Esophagus muscularis mucosa (tissue), 4 donors: ENCODE results near the gene ECT2. TPM values are rescaled to one million over a fixed set of nuclear protein-coding genes. Genes with fewer than 3 reads are reported as not detected.

ENCODE experiments used
- DNase-seq: peaks from one replicate; pipeline ENCODE4 v3.0.0-alpha.2; 2017; ENCODE audit errors: extremely low spot score
- H3K27ac ChIP-seq, 4 donors: fragments of 200-600 bp; sonication (generic); replicated peaks in 1 of 4; 1 replicate in 3 of 4; 2 replicates in 1 of 4; pipeline ENCODE4 v1.5.1; 2016 to 2019; ENCODE audit warnings: mild to moderate bottlenecking in 1 of 4
- H3K27me3 ChIP-seq, 4 donors: fragments of 200-600 bp; sonication (generic); one replicate each; pipeline versions ENCODE4 v1.5.1 to v1.6.0; 2016 to 2019
- H3K36me3 ChIP-seq, 4 donors: fragments of 200-600 bp; sonication (generic); one replicate each; pipeline ENCODE4 v1.5.1; 2016 to 2019
- H3K4me1 ChIP-seq, 4 donors: fragments of 200-600 bp; sonication (generic); one replicate each; pipeline ENCODE4 v1.5.1; 2016 to 2019
- H3K4me3 ChIP-seq, 4 donors: fragments of 200-600 bp; sonication (generic); 1 replicate in 2 of 4; 2 replicates in 2 of 4; pipeline ENCODE4 v1.5.1; 2016 to 2019; ENCODE audit warnings: mild to moderate bottlenecking in 4 of 4, moderate library complexity in 1 of 4
- H3K9me3 ChIP-seq, 4 donors: fragments of 200-600 bp; sonication (generic); 1 replicate in 3 of 4; 2 replicates in 1 of 4; pipeline ENCODE4 v1.5.1; 2016 to 2019
- EP300 ChIP-seq: sonication (generic); formaldehyde crosslinking; IDR thresholded peaks from one replicate; pipeline ENCODE4 v1.6.1; 2017; ENCODE audit warnings: antibody characterized with exemption
- POLR2A ChIP-seq: fragments of 450-650 bp; IDR thresholded peaks from one replicate; pipeline ENCODE4 v1.6.1; 2017; ENCODE audit warnings: antibody characterized with exemption, moderate library complexity, mild to moderate bottlenecking, low read depth
- POLR2AphosphoS5 ChIP-seq, 2 donors: sonication (generic); formaldehyde crosslinking; IDR thresholded peaks; one replicate each; pipeline ENCODE4 v1.6.1; 2017; ENCODE audit warnings: antibody characterized with exemption in 2 of 2
- WGBS: methylation state at CpG from one replicate; pipeline ENCODE4 v1.1.5; 2018; 5-methylcytosine and 5-hydroxymethylcytosine counted together
- intact Hi-C: fragments of 100-400 bp; cut with DNase I; formaldehyde crosslinking; loops from one replicate; pipeline ENCODE4 v1.15.1; 2023
- total RNA-seq, 4 donors: library from RNA; depleted of rRNA; stranded (reverse); fragments of >200 nt; gene quantifications; one replicate each; pipeline versions ENCODE4 v1.1.0 to v1.2.1, GENCODE V29; 2016
- TF ChIP-seq, protein P1 (sequence below), 3 experiments: fragments of 200-600 bp in 2 of 3; fragments of 450-650 bp in 1 of 3; sonication (generic) in 2 of 3; IDR thresholded peaks; one replicate each; pipeline ENCODE4 v1.5.1; 2017 to 2019; ENCODE audit warnings: antibody characterized with exemption in 3 of 3, mild to moderate bottlenecking in 2 of 3, moderate library complexity in 1 of 3

Gene ECT2
- total RNA-seq, 4 donors from 2014 or later = 7.3 to 8.7 (median 7.9) TPM

- TF ChIP-seq, protein P1, sequence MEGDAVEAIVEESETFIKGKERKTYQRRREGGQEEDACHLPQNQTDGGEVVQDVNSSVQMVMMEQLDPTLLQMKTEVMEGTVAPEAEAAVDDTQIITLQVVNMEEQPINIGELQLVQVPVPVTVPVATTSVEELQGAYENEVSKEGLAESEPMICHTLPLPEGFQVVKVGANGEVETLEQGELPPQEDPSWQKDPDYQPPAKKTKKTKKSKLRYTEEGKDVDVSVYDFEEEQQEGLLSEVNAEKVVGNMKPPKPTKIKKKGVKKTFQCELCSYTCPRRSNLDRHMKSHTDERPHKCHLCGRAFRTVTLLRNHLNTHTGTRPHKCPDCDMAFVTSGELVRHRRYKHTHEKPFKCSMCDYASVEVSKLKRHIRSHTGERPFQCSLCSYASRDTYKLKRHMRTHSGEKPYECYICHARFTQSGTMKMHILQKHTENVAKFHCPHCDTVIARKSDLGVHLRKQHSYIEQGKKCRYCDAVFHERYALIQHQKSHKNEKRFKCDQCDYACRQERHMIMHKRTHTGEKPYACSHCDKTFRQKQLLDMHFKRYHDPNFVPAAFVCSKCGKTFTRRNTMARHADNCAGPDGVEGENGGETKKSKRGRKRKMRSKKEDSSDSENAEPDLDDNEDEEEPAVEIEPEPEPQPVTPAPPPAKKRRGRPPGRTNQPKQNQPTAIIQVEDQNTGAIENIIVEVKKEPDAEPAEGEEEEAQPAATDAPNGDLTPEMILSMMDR (IDR thresholded peaks at IDR 0.05) = no peak
- no peak for TF ChIP-seq EP300
- no peak for TF ChIP-seq POLR2A
- no peak for TF ChIP-seq POLR2AphosphoS5 (IDR thresholded peaks at IDR 0.05)
Observed at GRCh38 chr3:172804323-172804722, 53.8 kb downstream of the ECT2 start.

GRCh38 chr3:172808969-172809546 lies 58.5 kb downstream of the ECT2 start:
- WGBS = 58% methylated on average over 4 of the region's 4 CpGs
- TF ChIP-seq POLR2AphosphoS5 (IDR thresholded peaks at IDR 0.05) (no peak), POLR2A (no peak)
- TF ChIP-seq, protein P1 (IDR thresholded peaks at IDR 0.05) = peak in 2 of 3 experiments; percentile 24 to 30
- H3K9me3 ChIP-seq = no peaks in the 10 kb centered on the region
- peaks cover 0 to 17% (median 8%) of the 10 kb centered on the region in 4 donors for H3K36me3 ChIP-seq
- H3K27me3 ChIP-seq = no peaks in the 10 kb centered on the region
- no peak overlapping the region for H3K4me3 ChIP-seq
- no peaks in the 10 kb centered on the region for H3K4me1 ChIP-seq
- no peak for DNase-seq
- no peak overlapping the region for H3K27ac ChIP-seq
- intact Hi-C loops = no loop called here

More at GRCh38 chr3:172804323-172804722, 53.8 kb downstream of the ECT2 start:
- Histone ChIP-seq H3K27me3 (no peaks in the 10 kb centered on the region), H3K9me3 (no peaks in the 10 kb centered on the region), H3K4me3 (no peak overlapping the region), H3K4me1 (no peaks in the 10 kb centered on the region), H3K27ac (no peak overlapping the region), H3K36me3 (peaks cover 0 to 17% (median 8%) of the 10 kb centered on the region in 4 donors)
- intact Hi-C loops = no loop called here
- no peak for DNase-seq
- WGBS = 97% methylated on average over 1 of the region's 1 CpG

DNA sequence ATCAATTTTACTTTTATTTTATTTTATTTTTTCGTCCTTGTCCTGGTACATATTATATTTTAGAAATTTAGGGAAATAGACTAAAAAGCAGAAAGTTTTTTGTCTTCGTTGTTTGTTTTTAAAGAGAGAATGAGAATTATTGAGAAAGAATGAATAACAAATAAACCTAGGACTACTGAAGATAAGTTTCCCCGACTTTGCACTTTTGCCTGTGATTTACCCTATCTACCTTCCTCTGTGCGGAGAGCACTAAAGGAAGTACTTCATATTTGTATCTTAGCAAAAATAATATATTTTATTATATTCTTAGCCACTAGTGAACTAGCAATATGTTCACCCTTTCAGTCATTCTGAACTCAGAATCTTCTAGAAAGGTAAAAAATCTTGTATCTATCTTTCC lies 60.6 kb downstream of the ECT2 start:
- no peak overlapping the region for H3K4me3 ChIP-seq
- H3K4me1 ChIP-seq = no peaks in the 10 kb centered on the region
- WGBS = 93% methylated on average over 4 of the region's 4 CpGs
- peaks cover 0 to 15% (median 5%) of the 10 kb centered on the region in 4 donors for H3K36me3 ChIP-seq
- DNase-seq = no peak
- intact Hi-C loops = no loop called here
- H3K27me3 ChIP-seq = no peaks in the 10 kb centered on the region
- TF ChIP-seq EP300 = no peak
- TF ChIP-seq POLR2AphosphoS5 (IDR thresholded peaks at IDR 0.05) = no peak
- TF ChIP-seq, protein P1 (IDR thresholded peaks at IDR 0.05) = no peak
- TF ChIP-seq POLR2A = no peak
- H3K27ac ChIP-seq = no peak overlapping the region
- no peaks in the 10 kb centered on the region for H3K9me3 ChIP-seq

- H3K9me3 ChIP-seq = no peaks in the 10 kb centered on the region
- no peaks in the 10 kb centered on the region for H3K27me3 ChIP-seq
- no peaks in the 10 kb centered on the region for H3K4me1 ChIP-seq
- H3K36me3 ChIP-seq = no peaks in the 10 kb centered on the region
- DNase-seq = no peak
- H3K4me3 ChIP-seq = no peak overlapping the region
- 97% methylated on average over 3 of the region's 3 CpGs for WGBS
- no peak overlapping the region for H3K27ac ChIP-seq
- intact Hi-C loops = no loop called here
- TF ChIP-seq, protein P1 (IDR thresholded peaks at IDR 0.05) = no peak
- TF ChIP-seq POLR2AphosphoS5 (IDR thresholded peaks at IDR 0.05) = no peak
- no peak for TF ChIP-seq POLR2A
- no peak for TF ChIP-seq EP300
Observed at GRCh38 chr3:172813462-172813861, 62.9 kb downstream of the ECT2 start.

GRCh38 chr3:172814738-172815137 lies 64.2 kb downstream of the ECT2 start:
- Histone ChIP-seq H3K4me3 (no peak overlapping the region), H3K9me3 (no peaks in the 10 kb centered on the region), H3K4me1 (no peaks in the 10 kb centered on the region), H3K27ac (no peak overlapping the region), H3K27me3 (no peaks in the 10 kb centered on the region), H3K36me3 (no peaks in the 10 kb centered on the region)
- intact Hi-C loops = no loop called here
- 84% methylated on average over 1 of the region's 1 CpG for WGBS
- no peak for DNase-seq
- no peak for TF ChIP-seq POLR2A
- no peak for TF ChIP-seq POLR2AphosphoS5 (IDR thresholded peaks at IDR 0.05)
- TF ChIP-seq, protein P1 (IDR thresholded peaks at IDR 0.05) = no peak
- no peak for TF ChIP-seq EP300
